Sigmoid colon (tissue), 7 donors: ENCODE data around the gene ADGRG6. TPM values are rescaled to one million over a fixed set of nuclear protein-coding genes. Genes with fewer than 3 reads are reported as not detected.

ENCODE experiments used
- DNase-seq: peaks from one replicate; pipeline ENCODE4 v3.0.0-alpha.2; 2019
- H3K27ac ChIP-seq, 4 donors: fragments of 200-600 bp; sonication (generic); one replicate each; pipeline ENCODE4 v1.5.1; 2016 to 2019; ENCODE audit warnings: mild to moderate bottlenecking in 1 of 4
- H3K27me3 ChIP-seq, 3 donors: fragments of 200-600 bp; sonication (generic); one replicate each; pipeline ENCODE4 v1.5.1; 2019; ENCODE audit warnings: mild to moderate bottlenecking in 1 of 3
- H3K36me3 ChIP-seq, 4 donors: fragments of 200-600 bp; sonication (generic); one replicate each; pipeline ENCODE4 v1.5.1; 2016 to 2019
- H3K4me1 ChIP-seq, 4 donors: fragments of 200-600 bp; sonication (generic); one replicate each; pipeline ENCODE4 v1.5.1; 2017 to 2019
- H3K4me3 ChIP-seq, 4 donors: fragments of 200-600 bp; sonication (generic); one replicate each; pipeline ENCODE4 v1.5.1; 2017 to 2019; ENCODE audit warnings: mild to moderate bottlenecking in 2 of 4, moderate library complexity in 1 of 4
- H3K9me3 ChIP-seq, 4 donors: fragments of 200-600 bp in 3 of 4; sonication (generic) in 3 of 4; one replicate each; pipeline versions ENCODE4 v1.5.1 to v1.6.1; 2013 to 2019
- EP300 ChIP-seq, 4 donors: sonication (generic); formaldehyde crosslinking; IDR thresholded peaks; one replicate each; pipeline ENCODE4 v1.6.1; 2017; ENCODE audit warnings: antibody characterized with exemption in 4 of 4
- POLR2A ChIP-seq, 2 donors: fragments of 450-650 bp; IDR thresholded peaks; one replicate each; pipeline ENCODE4 v1.6.1; 2016; ENCODE audit warnings: antibody characterized with exemption in 2 of 2, mild to moderate bottlenecking in 2 of 2, moderate library complexity in 2 of 2
- POLR2AphosphoS5 ChIP-seq, 4 donors: sonication (generic); formaldehyde crosslinking; IDR thresholded peaks; one replicate each; pipeline ENCODE4 v1.6.1; 2017; ENCODE audit warnings: antibody characterized with exemption in 4 of 4
- WGBS, 2 donors: extraction: QIAGEN DNeasy Blood & Tissue Kit; methylation state at CpG; one replicate each; pipeline ENCODE4 v1.1.7; 2013; 5-methylcytosine and 5-hydroxymethylcytosine counted together
- intact Hi-C: fragments of 100-400 bp; cut with DNase I; formaldehyde crosslinking; loops from one replicate; pipeline ENCODE4 v1.15.1; 2023
- polyA plus RNA-seq, 3 donors: library from polyadenylated mRNA; stranded (reverse); fragments of 200-250 nt; gene quantifications; one replicate each; pipeline ENCODE4 v1.2.3, GENCODE V29; 2013
- total RNA-seq, 4 donors: library from RNA; depleted of rRNA; stranded (reverse); fragments of >200 nt; gene quantifications; one replicate each; pipeline ENCODE4 v1.1.0, GENCODE V29; 2016
- TF ChIP-seq, protein P1 (sequence below), 4 experiments: fragments of 450-650 bp in 3 of 4; fragments of 200-600 bp in 1 of 4; IDR thresholded peaks; one replicate each; pipeline ENCODE4 v1.5.1; 2016 to 2019; ENCODE audit warnings: antibody characterized with exemption in 4 of 4, mild to moderate bottlenecking in 3 of 4, moderate library complexity in 2 of 4
- donor health status: healthy with polysubstance abuse.
- donor health status: Bipolar disorder and iron deficiency.
- donor health status: healthy.

The ADGRG6 gene
- total and polyA plus RNA-seq, 7 donors, result 0.60 to 17.6 (median 12.6) TPM

- Histone ChIP-seq H3K27ac (no peak overlapping the region), H3K36me3 (no peaks in the 10 kb centered on the region), H3K4me1 (no peaks in the 10 kb centered on the region), H3K9me3 (no peaks in the 10 kb centered on the region), H3K27me3 (no peaks in the 10 kb centered on the region), H3K4me3 (no peak overlapping the region)
- 71 to 75% methylated on average over 7 of the region's 7 CpGs for WGBS, 2 donors
- no peak for TF ChIP-seq EP300 (IDR thresholded peaks at IDR 0.05)
- no peak for TF ChIP-seq POLR2AphosphoS5 (IDR thresholded peaks at IDR 0.05)
- no peak for TF ChIP-seq POLR2A (IDR thresholded peaks at IDR 0.05)
- TF ChIP-seq, protein P1, sequence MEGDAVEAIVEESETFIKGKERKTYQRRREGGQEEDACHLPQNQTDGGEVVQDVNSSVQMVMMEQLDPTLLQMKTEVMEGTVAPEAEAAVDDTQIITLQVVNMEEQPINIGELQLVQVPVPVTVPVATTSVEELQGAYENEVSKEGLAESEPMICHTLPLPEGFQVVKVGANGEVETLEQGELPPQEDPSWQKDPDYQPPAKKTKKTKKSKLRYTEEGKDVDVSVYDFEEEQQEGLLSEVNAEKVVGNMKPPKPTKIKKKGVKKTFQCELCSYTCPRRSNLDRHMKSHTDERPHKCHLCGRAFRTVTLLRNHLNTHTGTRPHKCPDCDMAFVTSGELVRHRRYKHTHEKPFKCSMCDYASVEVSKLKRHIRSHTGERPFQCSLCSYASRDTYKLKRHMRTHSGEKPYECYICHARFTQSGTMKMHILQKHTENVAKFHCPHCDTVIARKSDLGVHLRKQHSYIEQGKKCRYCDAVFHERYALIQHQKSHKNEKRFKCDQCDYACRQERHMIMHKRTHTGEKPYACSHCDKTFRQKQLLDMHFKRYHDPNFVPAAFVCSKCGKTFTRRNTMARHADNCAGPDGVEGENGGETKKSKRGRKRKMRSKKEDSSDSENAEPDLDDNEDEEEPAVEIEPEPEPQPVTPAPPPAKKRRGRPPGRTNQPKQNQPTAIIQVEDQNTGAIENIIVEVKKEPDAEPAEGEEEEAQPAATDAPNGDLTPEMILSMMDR (IDR thresholded peaks at IDR 0.05), result no peak
- intact Hi-C loops, result no loop called here
- DNase-seq, result no peak
Observed at GRCh38 chr6:142376800-142377496, 75.1 kb downstream of the ADGRG6 start.

DNA sequence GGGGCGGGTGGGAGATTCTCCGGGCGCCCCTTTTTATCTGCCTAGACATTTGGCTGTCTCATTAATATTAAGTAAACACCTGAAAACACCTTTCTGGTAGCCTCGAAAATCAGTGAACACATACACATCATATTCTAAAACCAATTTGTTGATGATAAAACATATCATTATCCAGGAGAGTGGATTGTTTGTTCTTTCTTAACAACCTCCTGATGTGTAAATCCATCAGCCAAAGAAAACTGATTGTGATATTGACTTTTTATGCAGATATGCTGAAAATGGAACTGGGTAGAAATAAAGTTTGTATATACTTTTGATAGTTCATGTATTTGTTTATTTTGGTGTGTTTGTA lies 75.7 kb downstream of the ADGRG6 start:
- no peak for TF ChIP-seq EP300 (IDR thresholded peaks at IDR 0.05)
- TF ChIP-seq, protein P1 (IDR thresholded peaks at IDR 0.05), result no peak
- no peak for TF ChIP-seq POLR2AphosphoS5 (IDR thresholded peaks at IDR 0.05)
- no peak for TF ChIP-seq POLR2A (IDR thresholded peaks at IDR 0.05)
- H3K36me3 ChIP-seq, result no peaks in the 10 kb centered on the region
- 88 to 90% methylated on average over 4 of the region's 4 CpGs for WGBS, 2 donors
- intact Hi-C loops, result no loop called here
- H3K9me3 ChIP-seq, result no peaks in the 10 kb centered on the region
- no peak overlapping the region for H3K4me3 ChIP-seq
- DNase-seq, result no peak
- H3K27ac ChIP-seq, result no peak overlapping the region
- H3K27me3 ChIP-seq, result no peaks in the 10 kb centered on the region
- no peaks in the 10 kb centered on the region for H3K4me1 ChIP-seq

DNA sequence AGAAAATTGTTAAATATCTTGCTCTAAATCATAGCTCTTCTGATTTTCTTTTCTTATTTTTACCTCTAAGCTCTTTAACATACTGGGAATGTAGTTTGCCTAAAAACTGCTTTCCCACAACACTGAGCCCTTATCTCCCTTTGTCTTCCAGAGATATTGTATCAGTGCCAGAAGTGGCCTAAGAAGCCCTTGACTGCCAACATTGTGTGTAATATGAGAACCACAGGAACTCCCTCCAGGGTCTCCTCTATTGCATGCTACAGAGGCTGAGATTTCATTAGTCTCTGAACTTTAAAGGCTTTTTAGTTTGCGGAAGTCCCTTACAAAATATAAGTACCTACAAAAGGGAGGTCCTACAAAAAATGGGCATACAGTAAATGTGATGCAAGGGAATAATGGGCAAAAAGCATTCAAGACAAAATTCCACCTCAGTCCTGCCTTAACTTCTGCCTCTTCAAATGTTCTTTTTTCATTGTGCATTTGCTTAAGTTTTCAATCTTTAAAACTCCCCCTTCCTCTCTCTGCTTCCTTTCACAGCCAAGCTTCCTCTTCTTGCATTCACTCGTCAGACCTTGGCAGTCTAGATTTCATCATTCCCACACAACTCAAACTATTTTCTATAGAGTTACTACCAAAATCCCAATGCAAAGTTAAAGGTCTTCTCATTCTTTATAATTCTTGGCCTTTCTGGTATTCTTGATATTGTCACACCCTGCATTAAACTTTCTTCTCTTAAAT lies 76.5 kb downstream of the ADGRG6 start:
- TF ChIP-seq, protein P1 (IDR thresholded peaks at IDR 0.05), result no peak
- TF ChIP-seq POLR2A (IDR thresholded peaks at IDR 0.05), result no peak
- no peak for TF ChIP-seq EP300 (IDR thresholded peaks at IDR 0.05)
- TF ChIP-seq POLR2AphosphoS5 (IDR thresholded peaks at IDR 0.05), result no peak
- no peaks in the 10 kb centered on the region for H3K36me3 ChIP-seq
- no peaks in the 10 kb centered on the region for H3K9me3 ChIP-seq
- DNase-seq, result no peak
- H3K4me1 ChIP-seq, result no peaks in the 10 kb centered on the region
- no peak overlapping the region for H3K4me3 ChIP-seq
- H3K27me3 ChIP-seq, result no peaks in the 10 kb centered on the region
- intact Hi-C loops, result no loop called here
- H3K27ac ChIP-seq, result no peak overlapping the region
- 48 to 79% methylated on average over 2 of the region's 2 CpGs for WGBS, 2 donors

- 76 to 87% methylated on average over 4 of the region's 4 CpGs for WGBS, 2 donors
- Histone ChIP-seq H3K27me3 (no peaks in the 10 kb centered on the region), H3K27ac (no peak overlapping the region), H3K36me3 (no peaks in the 10 kb centered on the region), H3K4me3 (no peak overlapping the region), H3K9me3 (no peaks in the 10 kb centered on the region), H3K4me1 (no peaks in the 10 kb centered on the region)
- intact Hi-C loops, result loop anchor here (5.0 kb wide), 1 partner anchor 73 kb away; no protein-coding TSS in a partner anchor
- TF ChIP-seq POLR2A (IDR thresholded peaks at IDR 0.05) (no peak), EP300 (IDR thresholded peaks at IDR 0.05) (no peak), POLR2AphosphoS5 (IDR thresholded peaks at IDR 0.05) (no peak)
- TF ChIP-seq, protein P1 (IDR thresholded peaks at IDR 0.05), result no peak
- no peak for DNase-seq
Observed at GRCh38 chr6:142380626-142381025, 78.8 kb downstream of the ADGRG6 start.
